A673 (cell line): ENCODE data around the gene SLBP. TPM values are rescaled to one million over a fixed set of nuclear protein-coding genes. Genes with fewer than 3 reads are reported as not detected.

Source experiments
- BruUV-seq: library from RNA; stranded (reverse); fragments of 400-500 nt; replicated peaks from 2 replicates; lab custom pipeline; 2021; lab: Mats Ljungman, UMichigan
- CTCF ChIA-PET: fragments of 300-600 bp; sonication (Branson Sonifier 250); formaldehyde crosslinking; loops from one replicate; lab custom pipeline; 2022; ENCODE audit warnings: antibody characterized with exemption; lab: Charles Lee
- POLR2A ChIA-PET: fragments of 300-600 bp; sonication (Branson Sonifier 250); formaldehyde crosslinking; loops from one replicate; lab custom pipeline; 2022; ENCODE audit warnings: antibody characterized with exemption; ENCODE audit not compliant: low non-redundant PET; lab: Charles Lee
- DNase-seq: peaks from one replicate; pipeline ENCODE4 v3.0.0-alpha.2; 2015; ENCODE audit warnings: low spot score
- H3K27ac ChIP-seq: fragments of 200-600 bp; sonication (generic); 2 replicates; pipeline ENCODE4 v1.5.1; 2016; ENCODE audit warnings: mixed run types, low read depth, mild to moderate bottlenecking, mixed read lengths, antibody characterized with exemption, low read length; ENCODE audit not compliant: poor library complexity, severe bottlenecking
- H3K27me3 ChIP-seq: fragments of 200-600 bp; sonication (generic); replicated peaks from 2 replicates; pipeline ENCODE4 v1.6.1; 2017; ENCODE audit warnings: mixed run types, low read depth, mild to moderate bottlenecking, mixed read lengths, antibody characterized with exemption, low read length; ENCODE audit not compliant: insufficient read depth, poor library complexity
- H3K36me3 ChIP-seq: fragments of 200-600 bp; sonication (generic); 2 replicates; pipeline ENCODE4 v1.6.1; 2016; ENCODE audit warnings: mixed run types, mild to moderate bottlenecking, mixed read lengths, antibody characterized with exemption, low read length; ENCODE audit not compliant: insufficient read depth, poor library complexity, severe bottlenecking
- H3K4me1 ChIP-seq: fragments of 200-600 bp; sonication (generic); 2 replicates; pipeline ENCODE4 v1.6.1; 2017; ENCODE audit warnings: mixed run types, mild to moderate bottlenecking, mixed read lengths, antibody characterized with exemption, low read length; ENCODE audit not compliant: insufficient read depth, poor library complexity, severe bottlenecking
- H3K4me3 ChIP-seq: fragments of 200-600 bp; sonication (generic); 2 replicates; pipeline ENCODE4 v1.5.1; 2016; ENCODE audit warnings: low read depth, mixed run types, mild to moderate bottlenecking, mixed read lengths, low read length; ENCODE audit not compliant: poor library complexity, severe bottlenecking
- H3K9me3 ChIP-seq: fragments of 200-600 bp; sonication (generic); 2 replicates; pipeline ENCODE4 v1.6.1; 2016; ENCODE audit warnings: mixed run types, low read depth, mild to moderate bottlenecking, mixed read lengths, antibody characterized with exemption, low read length; ENCODE audit not compliant: poor library complexity, severe bottlenecking
- EZH2 ChIP-seq: fragments of 200-600 bp; sonication (generic); IDR thresholded peaks from 2 replicates; pipeline ENCODE4 v1.6.1; 2017; ENCODE audit warnings: borderline replicate concordance, low read depth, mild to moderate bottlenecking, mixed read lengths, antibody characterized with exemption, low read length; ENCODE audit not compliant: poor library complexity, severe bottlenecking
- intact Hi-C: fragments of 100-400 bp; cut with micrococcal nuclease; formaldehyde crosslinking; loops from one replicate; pipeline ENCODE4 v1.10.0; 2022; ENCODE audit not compliant: unreplicated experiment
- total RNA-seq: library from RNA; stranded (reverse); gene quantifications from 2 replicates; pipeline ENCODE4 v1.2.3, GENCODE V29; 2021
- TF ChIP-seq, protein P1 (sequence below): fragments of 300-800, 200-600 bp; sonication (generic); conservative IDR thresholded peaks from 2 replicates; pipeline ENCODE4 v1.5.1; 2017; ENCODE audit warnings: low read depth, mild to moderate bottlenecking, antibody characterized with exemption, low read length, moderate library complexity, mixed read lengths

Gene SLBP
- total RNA-seq, 1 experiment from 2014 or later = 85.5 TPM

DNA sequence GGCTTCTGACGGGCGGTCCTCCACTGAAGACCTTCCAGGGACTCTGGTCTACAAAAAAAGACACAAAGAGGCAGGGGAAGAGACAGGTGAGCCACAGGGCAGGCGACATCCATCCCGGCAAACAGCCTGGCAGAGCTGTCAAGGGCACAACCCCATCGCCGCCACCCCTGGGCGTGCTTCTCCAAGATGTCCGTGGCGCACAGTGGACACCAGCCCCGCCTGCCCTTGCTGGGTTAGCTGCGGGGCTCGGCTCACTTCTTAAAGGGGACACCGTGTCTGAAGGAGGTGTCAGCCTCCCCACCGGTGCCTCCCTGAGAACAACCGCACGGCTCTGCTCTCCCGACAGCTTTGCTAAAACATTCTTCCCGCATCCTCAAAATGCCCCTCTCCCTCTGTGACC lies 56.4 kb downstream of the SLBP start:
- CTCF ChIA-PET = no interaction called here
- Histone ChIP-seq H3K4me1 (no peaks in the 10 kb centered on the region), H3K36me3 (no peaks in the 10 kb centered on the region), H3K4me3 (no peak overlapping the region), H3K9me3 (no peaks in the 10 kb centered on the region), H3K27ac (no peak overlapping the region), H3K27me3 (no peaks in the 10 kb centered on the region)
- intact Hi-C loops = no loop called here
- no peak for DNase-seq
- BruUV-seq = no TSS peak
- no peak for TF ChIP-seq EZH2
- TF ChIP-seq, protein P1, sequence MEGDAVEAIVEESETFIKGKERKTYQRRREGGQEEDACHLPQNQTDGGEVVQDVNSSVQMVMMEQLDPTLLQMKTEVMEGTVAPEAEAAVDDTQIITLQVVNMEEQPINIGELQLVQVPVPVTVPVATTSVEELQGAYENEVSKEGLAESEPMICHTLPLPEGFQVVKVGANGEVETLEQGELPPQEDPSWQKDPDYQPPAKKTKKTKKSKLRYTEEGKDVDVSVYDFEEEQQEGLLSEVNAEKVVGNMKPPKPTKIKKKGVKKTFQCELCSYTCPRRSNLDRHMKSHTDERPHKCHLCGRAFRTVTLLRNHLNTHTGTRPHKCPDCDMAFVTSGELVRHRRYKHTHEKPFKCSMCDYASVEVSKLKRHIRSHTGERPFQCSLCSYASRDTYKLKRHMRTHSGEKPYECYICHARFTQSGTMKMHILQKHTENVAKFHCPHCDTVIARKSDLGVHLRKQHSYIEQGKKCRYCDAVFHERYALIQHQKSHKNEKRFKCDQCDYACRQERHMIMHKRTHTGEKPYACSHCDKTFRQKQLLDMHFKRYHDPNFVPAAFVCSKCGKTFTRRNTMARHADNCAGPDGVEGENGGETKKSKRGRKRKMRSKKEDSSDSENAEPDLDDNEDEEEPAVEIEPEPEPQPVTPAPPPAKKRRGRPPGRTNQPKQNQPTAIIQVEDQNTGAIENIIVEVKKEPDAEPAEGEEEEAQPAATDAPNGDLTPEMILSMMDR = no peak
- POLR2A ChIA-PET = no interaction called here

DNA sequence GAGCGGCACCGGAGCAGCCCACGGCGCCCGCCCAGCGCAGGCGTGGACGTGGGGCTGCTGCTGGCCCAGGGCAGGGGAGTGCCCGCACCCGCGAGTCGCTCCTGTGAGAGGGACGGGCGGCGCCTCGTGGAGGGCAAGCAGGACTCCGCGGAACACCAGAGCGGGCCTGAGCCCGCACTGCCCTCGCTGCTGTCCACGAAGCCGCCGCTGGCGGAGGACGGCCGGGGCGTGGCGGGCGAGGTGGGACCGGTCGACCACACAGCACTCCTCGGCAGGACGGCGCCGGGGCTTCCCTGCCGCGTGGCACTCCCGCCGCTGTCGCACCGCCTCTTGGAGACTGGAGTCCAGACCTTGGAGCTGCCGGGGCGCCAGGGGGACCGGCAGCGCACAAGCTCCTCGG lies 57.0 kb downstream of the SLBP start:
- ChIA-PET POLR2A (no interaction called here), CTCF (no interaction called here)
- Histone ChIP-seq H3K4me3 (no peak overlapping the region), H3K36me3 (no peaks in the 10 kb centered on the region), H3K9me3 (no peaks in the 10 kb centered on the region), H3K27ac (no peak overlapping the region), H3K4me1 (no peaks in the 10 kb centered on the region), H3K27me3 (no peaks in the 10 kb centered on the region)
- no peak for DNase-seq
- no TSS peak for BruUV-seq
- intact Hi-C loops = no loop called here
- TF ChIP-seq EZH2 = no peak
- TF ChIP-seq, protein P1 = no peak

DNA sequence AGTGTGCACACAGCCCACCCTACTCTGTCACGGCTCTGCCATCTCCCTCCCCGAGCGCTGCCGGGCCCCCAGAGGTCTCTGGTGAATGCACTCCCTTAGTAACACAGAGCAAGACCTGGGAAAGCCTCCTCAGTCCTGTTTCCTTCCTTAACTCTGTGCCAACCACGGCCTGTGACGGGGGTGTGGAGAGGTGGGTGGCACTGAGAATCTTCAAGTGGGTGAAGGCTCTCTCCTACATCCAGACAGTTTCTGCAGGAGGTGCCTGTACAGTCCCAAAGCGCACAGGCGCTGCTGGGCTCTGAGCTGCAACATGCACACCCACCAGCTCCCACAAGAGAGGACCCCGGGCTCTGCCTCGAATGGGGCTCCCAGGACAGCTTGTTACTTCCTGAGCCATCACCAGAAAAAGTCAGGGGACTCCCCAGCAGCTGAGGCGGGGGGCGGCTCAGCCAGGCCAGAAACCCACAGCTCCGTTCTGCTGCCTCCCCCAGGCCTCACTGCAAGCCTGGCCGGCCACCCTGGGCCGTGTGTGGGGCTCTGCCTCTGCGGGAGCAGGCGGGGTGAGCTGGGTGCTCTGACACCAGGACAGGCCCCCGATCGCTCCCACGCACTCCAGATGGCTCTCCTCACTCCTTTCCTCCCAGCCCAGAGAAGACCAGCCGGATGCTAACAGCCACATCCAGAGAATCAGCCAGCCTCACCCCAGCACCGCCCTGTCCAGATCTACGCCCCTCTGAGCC lies 57.7 kb downstream of the SLBP start:
- H3K4me3 ChIP-seq = no peak overlapping the region
- no peaks in the 10 kb centered on the region for H3K27me3 ChIP-seq
- H3K9me3 ChIP-seq = no peaks in the 10 kb centered on the region
- H3K36me3 ChIP-seq = no peaks in the 10 kb centered on the region
- intact Hi-C loops = no loop called here
- ChIA-PET POLR2A (no interaction called here), CTCF (no interaction called here)
- H3K27ac ChIP-seq = no peak overlapping the region
- no peak for DNase-seq
- TF ChIP-seq, protein P1 = no peak
- no peak for TF ChIP-seq EZH2
- BruUV-seq = no TSS peak
- no peaks in the 10 kb centered on the region for H3K4me1 ChIP-seq
